ENCODE results near the gene ZNF581.
A peak's percentile ranks its signal among the peaks of the same experiment; 100 is the strongest.

Gene ZNF581

DNA sequence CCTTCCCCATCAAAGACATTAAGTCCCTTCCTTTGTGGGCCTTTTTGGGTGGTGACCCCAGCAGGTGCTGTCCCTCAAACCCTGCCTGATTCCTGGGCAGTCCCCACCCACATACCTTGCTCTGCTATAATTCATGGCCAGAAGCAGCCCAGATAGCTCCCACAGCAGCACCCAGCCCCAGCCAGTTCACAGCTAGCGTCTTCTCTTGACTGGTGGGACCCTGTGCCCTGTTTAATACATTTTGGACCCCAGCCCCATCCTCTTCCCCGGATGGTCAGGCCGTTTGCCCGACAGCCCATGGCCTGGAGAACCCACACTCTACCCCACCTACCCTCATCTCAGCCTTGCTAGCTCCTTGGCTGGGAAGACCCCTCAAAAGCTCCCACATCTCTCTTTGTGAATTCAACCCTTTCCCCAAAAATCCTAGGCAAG lies 6.7 kb downstream of the ZNF581 start:
- ChIA-PET CTCF (interaction anchor here (5.7 kb wide), 1 partner anchor 17 kb away, joined by 51 read pairs; no protein-coding TSS in a partner anchor), POLR2A (no interaction called here)
- H3K4me3 ChIP-seq (ENCODE audit: low read depth, low read length), result no peak overlapping the region
- no peak for DNase-seq (ENCODE audit: low read depth, low spot score)
- TF ChIP-seq, protein P1, sequence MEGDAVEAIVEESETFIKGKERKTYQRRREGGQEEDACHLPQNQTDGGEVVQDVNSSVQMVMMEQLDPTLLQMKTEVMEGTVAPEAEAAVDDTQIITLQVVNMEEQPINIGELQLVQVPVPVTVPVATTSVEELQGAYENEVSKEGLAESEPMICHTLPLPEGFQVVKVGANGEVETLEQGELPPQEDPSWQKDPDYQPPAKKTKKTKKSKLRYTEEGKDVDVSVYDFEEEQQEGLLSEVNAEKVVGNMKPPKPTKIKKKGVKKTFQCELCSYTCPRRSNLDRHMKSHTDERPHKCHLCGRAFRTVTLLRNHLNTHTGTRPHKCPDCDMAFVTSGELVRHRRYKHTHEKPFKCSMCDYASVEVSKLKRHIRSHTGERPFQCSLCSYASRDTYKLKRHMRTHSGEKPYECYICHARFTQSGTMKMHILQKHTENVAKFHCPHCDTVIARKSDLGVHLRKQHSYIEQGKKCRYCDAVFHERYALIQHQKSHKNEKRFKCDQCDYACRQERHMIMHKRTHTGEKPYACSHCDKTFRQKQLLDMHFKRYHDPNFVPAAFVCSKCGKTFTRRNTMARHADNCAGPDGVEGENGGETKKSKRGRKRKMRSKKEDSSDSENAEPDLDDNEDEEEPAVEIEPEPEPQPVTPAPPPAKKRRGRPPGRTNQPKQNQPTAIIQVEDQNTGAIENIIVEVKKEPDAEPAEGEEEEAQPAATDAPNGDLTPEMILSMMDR (IDR thresholded peaks at IDR 0.05; ENCODE audit: insufficient read depth, low read length, missing control alignments), result no peak

DNA sequence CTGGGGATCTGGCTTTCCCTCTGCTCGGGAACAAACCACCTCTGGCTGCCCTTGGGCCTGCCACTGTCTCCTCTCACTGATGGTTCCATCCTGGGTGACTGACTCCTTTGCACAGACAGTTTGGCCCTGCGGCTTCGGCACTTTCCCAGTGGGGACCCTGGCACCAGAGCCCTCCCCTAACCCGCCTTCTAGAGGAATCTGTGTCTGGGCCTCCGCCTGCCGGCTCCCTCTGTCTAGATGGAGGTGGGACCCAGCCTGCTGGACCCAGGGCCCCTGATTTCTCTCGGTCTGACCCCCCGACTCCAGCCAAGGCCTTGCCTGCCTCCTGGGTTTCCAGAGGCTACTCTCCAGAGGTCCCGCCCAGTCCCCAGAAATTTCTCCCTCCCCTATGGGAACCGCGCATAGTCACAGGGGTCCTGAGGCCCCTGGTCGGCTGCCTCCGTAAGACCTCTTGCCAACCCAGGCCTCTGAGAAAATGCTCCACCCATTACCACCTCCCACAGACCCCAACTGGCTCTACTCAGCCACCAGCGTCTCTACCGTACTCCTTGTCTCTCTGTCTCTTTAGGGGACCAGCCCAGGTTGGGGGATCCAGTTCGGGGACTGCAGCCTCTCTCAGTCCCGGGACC lies 7.3 kb downstream of the ZNF581 start:
- H3K4me3 ChIP-seq (ENCODE audit: low read depth, low read length), result no peak overlapping the region
- POLR2A ChIA-PET, result no interaction called here
- DNase-seq (ENCODE audit: low read depth, low spot score), result no peak
- CTCF ChIA-PET, result interaction anchor here (5.7 kb wide), 1 partner anchor 18 kb away, joined by 51 read pairs; no protein-coding TSS in a partner anchor
- TF ChIP-seq, protein P1 (IDR thresholded peaks at IDR 0.05; ENCODE audit: insufficient read depth, low read length, missing control alignments), result no peak

DNA sequence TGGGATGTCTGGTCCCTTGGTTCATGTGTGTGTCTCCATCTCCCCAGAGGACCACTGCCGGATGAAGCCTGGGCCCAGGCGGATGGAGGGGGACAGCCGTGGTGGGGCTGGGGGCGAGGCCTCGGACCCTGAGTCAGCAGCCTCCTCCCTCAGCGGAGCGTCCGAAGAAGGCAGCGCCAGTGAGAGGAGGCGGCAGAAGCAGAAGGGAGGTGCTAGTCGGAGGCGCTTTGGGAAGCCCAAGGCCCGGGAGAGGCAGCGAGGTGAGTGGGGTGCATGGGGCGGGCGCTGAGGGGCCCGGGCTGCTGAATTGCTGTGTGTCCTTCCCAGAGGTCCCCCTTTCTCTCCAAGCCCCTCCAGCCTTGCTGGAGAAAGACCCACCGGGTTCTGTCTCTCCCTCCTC lies 7.8 kb downstream of the ZNF581 start:
- TF ChIP-seq, protein P1 (IDR thresholded peaks at IDR 0.05; ENCODE audit: insufficient read depth, low read length, missing control alignments), result no peak
- H3K4me3 ChIP-seq (ENCODE audit: low read depth, low read length), result no peak overlapping the region
- DNase-seq (ENCODE audit: low read depth, low spot score), result no peak
- CTCF ChIA-PET, result no interaction called here
- POLR2A ChIA-PET, result no interaction called here

DNA sequence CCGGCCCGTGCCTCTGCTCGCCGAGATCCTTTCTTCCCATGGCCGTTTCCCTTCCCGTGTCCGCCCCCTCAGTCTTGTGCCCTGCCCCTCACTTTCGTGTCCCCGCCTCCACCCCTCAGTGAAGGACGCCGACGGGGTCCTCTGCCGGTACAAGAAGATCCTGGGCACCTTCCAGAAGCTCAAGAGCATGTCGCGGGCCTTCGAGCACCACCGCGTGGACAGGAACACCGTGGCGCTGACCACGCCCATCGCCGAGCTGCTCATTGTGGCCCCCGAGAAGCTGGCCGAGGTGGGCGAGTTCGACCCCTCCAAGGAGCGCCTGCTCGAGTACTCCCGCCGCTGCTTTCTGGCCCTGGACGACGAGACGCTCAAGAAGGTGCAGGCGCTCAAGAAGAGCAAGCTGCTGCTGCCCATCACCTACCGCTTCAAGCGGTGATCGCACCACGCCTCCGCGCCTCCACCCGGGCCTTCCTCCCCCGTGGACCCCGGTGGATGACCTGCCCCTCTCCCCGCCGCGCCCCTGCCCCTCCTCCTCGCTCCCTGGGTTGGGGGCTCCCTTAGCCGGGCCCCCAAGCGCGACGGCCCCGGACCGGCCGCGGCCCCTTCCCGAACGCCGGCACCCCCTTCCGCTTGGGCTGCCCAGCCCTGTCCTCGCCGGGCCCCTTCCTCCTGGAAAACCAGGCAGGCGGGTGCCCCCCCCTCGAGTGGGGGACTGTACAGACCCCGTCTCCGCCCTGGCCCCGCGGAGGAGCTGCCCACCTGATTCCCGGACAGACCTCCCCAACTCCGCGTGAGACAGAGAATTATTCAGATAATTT lies 9.1 kb downstream of the ZNF581 start:
- TF ChIP-seq, protein P1 (IDR thresholded peaks at IDR 0.05; ENCODE audit: insufficient read depth, low read length, missing control alignments), result no peak
- ChIA-PET CTCF (interaction anchor here (0.6 to 3.3 kb wide), 13 partner anchors 8 to 512 kb away, joined by 3 to 31 read pairs (median 4); partner anchors contain the start of gene ZNF581), POLR2A (no interaction called here)
- no peak overlapping the region for H3K4me3 ChIP-seq (ENCODE audit: low read depth, low read length)
- no peak for DNase-seq (ENCODE audit: low read depth, low spot score)

DNA sequence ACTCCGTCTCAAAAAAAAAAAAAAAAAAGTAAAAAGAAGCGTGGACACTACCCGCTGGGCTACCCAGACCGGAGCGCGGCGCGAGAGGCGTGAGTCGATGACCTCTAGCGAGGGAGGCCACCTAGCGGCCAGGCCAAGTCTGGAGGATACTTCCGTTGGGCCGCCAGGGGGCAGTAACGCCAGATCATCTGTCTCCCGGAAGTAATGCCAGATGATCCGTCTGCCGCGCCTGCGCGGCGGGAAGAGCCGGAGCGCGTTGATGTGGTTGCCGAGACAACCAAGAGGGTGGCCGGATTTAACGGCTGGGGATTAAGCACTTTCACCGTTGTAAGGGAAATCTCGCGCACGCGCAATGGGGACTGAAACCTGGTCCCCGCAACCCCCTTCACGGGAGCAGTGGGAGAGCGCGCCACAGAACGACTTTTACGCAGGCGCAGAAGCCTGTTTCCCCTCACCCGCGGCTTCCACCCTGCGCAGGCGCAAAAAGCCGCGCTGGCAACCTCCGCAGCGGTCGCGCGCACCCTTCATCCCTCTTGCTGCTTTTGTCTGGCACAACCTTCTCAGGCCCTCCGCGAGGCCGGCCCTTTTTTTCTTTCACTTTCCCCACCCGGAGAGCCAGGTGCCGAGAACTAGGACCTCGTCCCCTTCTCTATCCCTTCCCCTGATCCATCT lies 10.3 kb downstream of the ZNF581 start:
- peak overlapping the region; percentile 68 for H3K4me3 ChIP-seq (ENCODE audit: low read depth, low read length)
- ChIA-PET CTCF (interaction anchor here (0.6 to 3.3 kb wide), 22 partner anchors 8 to 187 kb away, joined by 3 to 31 read pairs (median 4); partner anchors contain the start of gene ZNF581), POLR2A (interaction anchor here (0.7 to 1.5 kb wide), 5 partner anchors 11 to 167 kb away, joined by 3 to 11 read pairs (median 5); partner anchors contain the start of genes ZNF581 and ZNF784)
- TF ChIP-seq, protein P1 (IDR thresholded peaks at IDR 0.05; ENCODE audit: insufficient read depth, low read length, missing control alignments), result peak; percentile 100
- DNase-seq (ENCODE audit: low read depth, low spot score), result peak; percentile 96
